ENCODE results near the gene RIMOC1. TPM values are rescaled to one million over a fixed set of nuclear protein-coding genes. Genes with fewer than 3 reads are reported as not detected.

Gene RIMOC1
- total RNA-seq, 1 experiment from 2014 or later, result 43.4 TPM

GRCh38 chr5:41891066-41891707, 13.0 kb upstream of the RIMOC1 start:
- no peaks in the 10 kb centered on the region for H3K36me3 ChIP-seq (ENCODE audit: insufficient read depth, low read length, poor library complexity, severe bottlenecking)
- CTCF ChIA-PET, result no interaction called here
- no peak overlapping the region for H3K27ac ChIP-seq (ENCODE audit: low read depth, low read length, poor library complexity, severe bottlenecking)
- intact Hi-C loops (cut with micrococcal nuclease; ENCODE audit: unreplicated experiment), result no loop called here
- DNase-seq (ENCODE audit: low spot score), result no peak
- H3K27me3 ChIP-seq (replicated peaks; ENCODE audit: insufficient read depth, low read depth, low read length, poor library complexity), result no peaks in the 10 kb centered on the region
- POLR2A ChIA-PET (ENCODE audit: low non-redundant PET), result no interaction called here
- no peaks in the 10 kb centered on the region for H3K9me3 ChIP-seq (ENCODE audit: low read depth, low read length, poor library complexity, severe bottlenecking)
- no TSS peak for BruUV-seq (replicated peaks)
- TF ChIP-seq, protein P1, sequence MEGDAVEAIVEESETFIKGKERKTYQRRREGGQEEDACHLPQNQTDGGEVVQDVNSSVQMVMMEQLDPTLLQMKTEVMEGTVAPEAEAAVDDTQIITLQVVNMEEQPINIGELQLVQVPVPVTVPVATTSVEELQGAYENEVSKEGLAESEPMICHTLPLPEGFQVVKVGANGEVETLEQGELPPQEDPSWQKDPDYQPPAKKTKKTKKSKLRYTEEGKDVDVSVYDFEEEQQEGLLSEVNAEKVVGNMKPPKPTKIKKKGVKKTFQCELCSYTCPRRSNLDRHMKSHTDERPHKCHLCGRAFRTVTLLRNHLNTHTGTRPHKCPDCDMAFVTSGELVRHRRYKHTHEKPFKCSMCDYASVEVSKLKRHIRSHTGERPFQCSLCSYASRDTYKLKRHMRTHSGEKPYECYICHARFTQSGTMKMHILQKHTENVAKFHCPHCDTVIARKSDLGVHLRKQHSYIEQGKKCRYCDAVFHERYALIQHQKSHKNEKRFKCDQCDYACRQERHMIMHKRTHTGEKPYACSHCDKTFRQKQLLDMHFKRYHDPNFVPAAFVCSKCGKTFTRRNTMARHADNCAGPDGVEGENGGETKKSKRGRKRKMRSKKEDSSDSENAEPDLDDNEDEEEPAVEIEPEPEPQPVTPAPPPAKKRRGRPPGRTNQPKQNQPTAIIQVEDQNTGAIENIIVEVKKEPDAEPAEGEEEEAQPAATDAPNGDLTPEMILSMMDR (conservative IDR thresholded peaks at IDR 0.05; ENCODE audit: low read depth, low read length), result no peak
- no peak for TF ChIP-seq EZH2 (IDR thresholded peaks at IDR 0.05; ENCODE audit: borderline replicate concordance, low read depth, low read length, poor library complexity, severe bottlenecking)
- no peak overlapping the region for H3K4me3 ChIP-seq (ENCODE audit: low read depth, low read length, poor library complexity, severe bottlenecking)
- no peaks in the 10 kb centered on the region for H3K4me1 ChIP-seq (ENCODE audit: insufficient read depth, low read length, poor library complexity, severe bottlenecking)

DNA sequence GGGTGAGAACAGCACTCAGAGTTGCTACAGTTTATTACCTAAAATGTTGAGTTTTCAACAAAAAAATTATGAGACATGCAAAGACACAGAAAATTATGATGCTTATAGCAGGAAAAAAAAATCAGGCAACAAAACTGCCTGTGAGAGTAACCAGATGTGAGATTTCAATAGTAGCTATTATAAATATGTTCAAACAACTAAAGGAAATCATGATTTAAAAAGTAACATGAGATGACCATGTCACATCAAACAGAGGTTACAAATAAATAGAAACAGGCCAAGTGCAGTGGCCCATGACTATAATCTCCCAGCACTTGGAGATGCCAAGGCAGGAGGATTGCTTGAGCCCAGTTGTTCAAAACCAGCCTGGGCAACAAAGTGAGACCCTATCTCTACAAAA, 12.1 kb upstream of the RIMOC1 start:
- TF ChIP-seq, protein P1 (conservative IDR thresholded peaks at IDR 0.05; ENCODE audit: low read depth, low read length), result no peak
- TF ChIP-seq EZH2 (IDR thresholded peaks at IDR 0.05; ENCODE audit: borderline replicate concordance, low read depth, low read length, poor library complexity, severe bottlenecking), result no peak
- Histone ChIP-seq H3K4me3 (ENCODE audit: low read depth, low read length, poor library complexity, severe bottlenecking) (no peak overlapping the region), H3K27me3 (replicated peaks; ENCODE audit: insufficient read depth, low read depth, low read length, poor library complexity) (no peaks in the 10 kb centered on the region), H3K27ac (ENCODE audit: low read depth, low read length, poor library complexity, severe bottlenecking) (no peak overlapping the region), H3K9me3 (ENCODE audit: low read depth, low read length, poor library complexity, severe bottlenecking) (no peaks in the 10 kb centered on the region), H3K4me1 (ENCODE audit: insufficient read depth, low read length, poor library complexity, severe bottlenecking) (no peaks in the 10 kb centered on the region), H3K36me3 (ENCODE audit: insufficient read depth, low read length, poor library complexity, severe bottlenecking) (no peaks in the 10 kb centered on the region)
- no TSS peak for BruUV-seq (replicated peaks)
- intact Hi-C loops (cut with micrococcal nuclease; ENCODE audit: unreplicated experiment), result no loop called here
- POLR2A ChIA-PET (ENCODE audit: low non-redundant PET), result no interaction called here
- CTCF ChIA-PET, result no interaction called here
- DNase-seq (ENCODE audit: low spot score), result no peak

DNA sequence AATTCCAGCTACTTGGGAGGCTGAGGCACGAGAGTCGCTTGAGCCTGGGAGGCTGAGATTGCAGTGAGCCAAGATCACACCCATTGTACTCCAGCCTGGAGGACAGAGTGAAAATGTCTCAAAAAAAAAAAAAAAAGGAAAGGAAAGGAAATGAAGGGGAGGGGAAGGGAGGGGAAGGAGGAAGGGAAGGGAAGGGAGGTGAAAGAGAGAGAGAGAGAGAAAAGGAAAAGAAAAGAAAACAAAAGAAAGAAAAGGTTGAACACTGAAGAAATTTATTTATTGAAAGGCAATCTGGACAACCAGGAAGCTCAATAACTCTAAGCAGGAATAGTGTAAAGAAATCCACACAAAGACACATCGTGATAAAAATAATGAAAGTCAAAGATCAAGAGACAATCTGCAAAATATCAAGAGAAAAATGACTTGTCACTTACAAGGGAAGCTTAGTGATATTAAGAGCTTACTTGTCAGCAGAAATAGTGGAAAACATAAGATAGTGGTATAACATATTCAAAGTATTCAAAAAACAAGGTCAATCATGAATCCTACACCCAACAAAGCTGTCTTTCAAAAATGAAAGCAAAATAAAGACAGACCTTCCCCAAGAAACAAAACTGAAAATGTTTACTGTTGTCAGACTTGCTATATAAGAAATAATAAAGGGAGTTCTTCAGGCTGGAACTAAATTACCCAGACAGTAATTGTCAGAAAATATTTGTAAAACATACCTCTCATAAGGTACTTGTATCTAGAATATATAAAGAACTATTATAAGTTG, 10.9 kb upstream of the RIMOC1 start:
- H3K36me3 ChIP-seq (ENCODE audit: insufficient read depth, low read length, poor library complexity, severe bottlenecking), result no peaks in the 10 kb centered on the region

More for the DNA sequence above, 10.9 kb upstream of the RIMOC1 start:
- H3K4me3 ChIP-seq (ENCODE audit: low read depth, low read length, poor library complexity, severe bottlenecking), result no peak overlapping the region
- H3K27me3 ChIP-seq (replicated peaks; ENCODE audit: insufficient read depth, low read depth, low read length, poor library complexity), result no peaks in the 10 kb centered on the region
- H3K4me1 ChIP-seq (ENCODE audit: insufficient read depth, low read length, poor library complexity, severe bottlenecking), result no peaks in the 10 kb centered on the region
- CTCF ChIA-PET, result no interaction called here
- no peak for DNase-seq (ENCODE audit: low spot score)
- POLR2A ChIA-PET (ENCODE audit: low non-redundant PET), result no interaction called here
- no TSS peak for BruUV-seq (replicated peaks)
- intact Hi-C loops (cut with micrococcal nuclease; ENCODE audit: unreplicated experiment), result no loop called here
- no peak overlapping the region for H3K27ac ChIP-seq (ENCODE audit: low read depth, low read length, poor library complexity, severe bottlenecking)
- no peak for TF ChIP-seq EZH2 (IDR thresholded peaks at IDR 0.05; ENCODE audit: borderline replicate concordance, low read depth, low read length, poor library complexity, severe bottlenecking)
- TF ChIP-seq, protein P1 (conservative IDR thresholded peaks at IDR 0.05; ENCODE audit: low read depth, low read length), result no peak
- no peaks in the 10 kb centered on the region for H3K9me3 ChIP-seq (ENCODE audit: low read depth, low read length, poor library complexity, severe bottlenecking)

Measured in A673 (cell line).